ENCODE data around the gene ADGRF1.
"Not testable (repeated sequence)": the region's sequence is repeated elsewhere in the genome, so short reads cannot be mapped to it uniquely, and the experiment has no call there.

The ADGRF1 gene

DNA sequence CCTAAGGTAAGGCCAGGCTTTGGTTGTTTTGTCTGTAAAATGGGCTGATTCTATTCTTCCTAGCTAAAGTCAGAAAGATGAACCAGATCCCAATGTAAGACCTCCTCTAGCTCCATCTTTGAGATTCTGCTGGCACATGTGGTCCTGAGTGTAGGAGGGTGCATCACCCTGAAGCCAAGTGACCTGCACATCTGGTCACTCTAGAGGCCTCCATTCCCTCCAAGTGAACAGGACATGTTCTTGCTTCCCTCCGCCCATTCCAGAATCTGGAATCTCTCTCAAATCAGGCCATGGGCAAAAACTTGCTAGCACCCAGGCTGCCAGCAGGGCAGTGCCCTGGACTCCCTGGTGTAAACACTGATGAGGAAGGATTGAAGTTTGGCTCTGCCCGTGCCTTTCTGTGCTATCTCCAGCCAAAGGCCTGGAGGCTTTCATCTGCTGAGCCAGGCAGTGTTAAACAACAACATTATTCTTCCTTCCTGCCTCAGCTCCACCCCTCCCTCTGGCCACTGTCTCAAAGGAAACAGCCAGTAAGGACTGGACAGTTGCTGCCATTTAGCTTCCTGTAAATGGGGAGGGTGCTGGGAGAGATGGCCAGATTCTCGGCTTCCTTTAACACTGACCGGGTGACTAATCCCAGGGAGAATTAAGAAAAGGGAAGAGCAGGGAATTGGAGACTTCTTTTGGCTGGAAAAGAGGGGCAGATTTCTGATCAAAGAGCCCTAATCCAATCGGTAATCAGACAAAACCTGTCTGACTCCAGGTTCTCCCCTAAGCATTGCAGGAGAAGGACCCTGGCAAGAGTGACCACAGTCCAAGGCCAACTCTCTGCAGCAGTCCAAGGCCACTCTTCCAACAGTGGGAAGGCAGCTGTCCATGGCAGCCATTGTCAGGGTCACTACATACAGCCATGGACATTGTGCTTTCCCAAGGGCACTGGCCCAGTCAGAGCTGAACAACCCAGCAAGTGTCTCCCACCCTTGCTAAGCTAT, 19.5 kb upstream of the ADGRF1 start:
- FAIRE-seq = no peak

DNA sequence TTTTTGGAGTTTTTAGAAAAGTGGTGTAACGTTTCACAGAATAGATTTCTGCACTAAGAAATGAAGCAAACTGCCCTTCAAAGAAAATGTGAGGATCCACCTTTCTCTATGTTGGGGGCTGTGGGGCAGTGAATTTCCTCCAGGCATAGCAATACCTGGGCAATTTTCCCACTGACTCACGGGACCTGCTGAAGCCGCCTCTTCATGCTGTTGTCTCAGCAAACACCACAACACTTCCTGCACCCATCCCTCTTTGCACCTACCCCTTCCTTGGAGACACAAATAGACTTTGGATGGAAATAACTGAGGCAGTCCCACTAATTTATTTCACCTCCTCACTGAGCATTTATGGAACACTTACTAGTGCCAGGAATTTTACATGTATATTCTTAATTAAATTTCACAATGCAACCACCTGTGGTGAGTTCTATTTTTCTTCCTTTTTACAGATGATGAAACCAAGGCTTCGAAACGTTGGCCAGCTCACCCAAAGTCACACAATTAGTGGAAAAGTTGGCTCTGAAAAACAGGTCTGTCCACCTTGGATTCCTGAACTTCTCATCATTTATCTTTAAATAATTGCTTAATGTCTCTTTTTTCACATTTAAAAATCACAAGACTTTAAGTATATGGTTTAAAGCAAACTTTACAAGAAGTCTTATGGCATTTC, 17.2 kb upstream of the ADGRF1 start:
- FAIRE-seq = no peak

DNA sequence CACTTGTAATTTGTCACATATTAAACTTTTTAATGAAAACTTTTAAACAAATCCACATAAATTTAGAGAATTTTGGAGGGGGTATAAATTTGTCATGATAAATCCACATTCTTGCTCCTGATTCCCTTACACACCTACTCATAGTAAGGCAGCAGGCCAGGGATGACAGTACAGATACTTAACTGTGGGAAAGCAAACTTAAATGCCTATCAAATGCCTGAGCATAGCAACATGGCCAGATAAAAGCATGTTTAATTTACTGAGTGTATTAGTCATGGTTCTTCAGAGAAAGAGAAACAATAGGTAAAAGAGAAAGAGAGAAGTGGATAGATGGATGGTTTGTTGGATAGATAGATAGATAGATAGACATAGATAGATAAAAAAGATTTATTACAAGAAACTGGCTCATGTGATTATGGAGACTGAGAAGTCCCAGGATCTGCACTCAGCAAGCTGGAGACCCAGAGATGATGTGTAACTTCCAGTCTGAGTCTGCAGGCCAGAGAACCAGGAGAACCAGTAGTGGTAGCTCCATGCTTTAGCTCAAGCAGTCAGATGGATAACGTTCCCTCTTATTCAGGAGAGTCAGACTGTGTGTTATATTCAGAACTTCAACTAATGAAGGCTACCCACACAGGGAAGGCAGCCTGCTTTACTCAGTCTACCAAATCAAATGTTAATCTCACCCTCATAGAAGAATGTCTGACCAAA, 15.9 kb upstream of the ADGRF1 start:
- no peak for FAIRE-seq

- no peak for FAIRE-seq
Observed at GRCh38 chr6:47056832-47057231, 14.7 kb upstream of the ADGRF1 start.

GRCh38 chr6:47054302-47054701, 12.2 kb upstream of the ADGRF1 start:
- FAIRE-seq = not testable (repeated sequence)

GRCh38 chr6:47048638-47049037, 6.5 kb upstream of the ADGRF1 start:
- FAIRE-seq = no peak

GRCh38 chr6:47047479-47048407, 5.6 kb upstream of the ADGRF1 start:
- peak; percentile 95 for FAIRE-seq

DNA sequence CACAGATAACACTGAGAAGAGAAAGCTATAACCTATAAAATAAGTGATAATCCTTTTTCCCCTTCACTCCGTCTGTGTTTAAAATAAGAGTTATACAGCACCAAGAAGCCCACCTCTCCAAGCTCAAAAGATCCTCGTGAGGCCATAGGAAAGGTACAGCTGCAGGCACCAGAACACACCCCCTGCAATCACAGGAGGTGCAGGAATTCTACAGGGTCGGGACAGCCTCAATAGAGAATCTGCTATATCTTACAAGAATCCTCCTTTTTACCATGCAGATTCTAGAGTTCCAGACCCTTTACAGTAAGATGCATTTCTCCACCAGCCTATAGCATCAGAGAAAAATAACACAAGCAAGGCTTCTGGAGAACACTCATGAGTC, 5.0 kb upstream of the ADGRF1 start:
- FAIRE-seq = no peak

GRCh38 chr6:47044397-47044796, 2.3 kb upstream of the ADGRF1 start:
- FAIRE-seq = peak; percentile 86

GRCh38 chr6:47043286-47043685, 1.2 kb upstream of the ADGRF1 start:
- peak; percentile 56 for FAIRE-seq

GRCh38 chr6:47041741-47042140, 391 bp downstream of the ADGRF1 start:
- FAIRE-seq = no peak

GRCh38 chr6:47034926-47035325, 7.2 kb downstream of the ADGRF1 start:
- FAIRE-seq = no peak

DNA sequence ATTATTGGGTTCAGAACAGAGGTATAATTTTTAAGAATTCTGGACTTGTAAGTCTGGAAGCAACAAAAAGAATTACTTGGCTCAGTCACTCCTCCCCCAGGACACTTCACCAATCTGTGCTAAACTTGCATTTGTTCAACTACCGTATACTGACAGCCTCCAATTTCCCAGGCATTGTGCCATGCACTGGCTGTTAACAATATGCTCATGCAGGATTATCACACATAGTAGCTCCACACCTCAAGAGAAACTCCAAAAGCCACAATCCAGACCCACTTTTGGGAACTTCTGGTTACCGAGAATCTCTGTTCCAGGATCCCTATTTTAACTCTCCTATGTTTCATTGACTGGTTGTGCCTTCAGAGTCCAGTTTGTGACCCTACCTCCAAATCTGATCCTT, 7.7 kb downstream of the ADGRF1 start:
- no peak for FAIRE-seq

DNA sequence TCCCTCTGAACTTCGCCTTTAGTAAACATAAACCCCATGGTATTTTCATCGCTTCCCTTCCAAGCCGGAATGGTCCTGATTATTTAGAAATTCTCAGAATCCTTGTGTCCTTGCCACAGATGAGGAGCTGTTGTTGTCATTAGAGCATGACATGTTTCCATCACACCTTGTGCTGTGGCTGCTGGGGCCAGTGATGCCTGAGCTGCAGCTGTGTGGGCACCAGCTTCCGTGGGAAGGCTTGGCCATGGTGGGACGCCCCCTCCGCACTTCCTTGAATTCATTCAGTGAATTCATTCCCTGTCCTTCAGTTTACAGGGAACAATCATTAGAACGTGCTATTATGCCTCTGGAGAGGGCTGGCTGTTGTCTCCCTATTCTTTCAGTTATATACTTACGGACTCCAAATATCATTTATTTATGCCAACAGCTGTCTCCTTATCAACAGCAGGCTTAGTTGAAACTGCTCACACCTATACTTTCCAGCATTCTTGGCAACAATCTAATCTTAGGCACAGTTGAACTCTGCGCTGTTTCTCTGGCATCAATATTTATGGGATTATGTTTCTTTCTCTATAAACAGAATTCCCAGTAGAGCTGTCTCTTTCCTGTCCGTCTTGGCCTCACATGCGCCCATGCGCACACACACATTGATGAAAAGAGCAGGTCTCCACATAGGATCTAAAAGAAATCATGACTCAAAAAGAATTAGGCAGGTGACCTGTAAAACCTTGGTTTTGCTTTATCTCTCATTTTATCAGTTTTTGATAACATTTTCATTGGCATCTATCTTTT, 9.0 kb downstream of the ADGRF1 start:
- no peak for FAIRE-seq

DNA sequence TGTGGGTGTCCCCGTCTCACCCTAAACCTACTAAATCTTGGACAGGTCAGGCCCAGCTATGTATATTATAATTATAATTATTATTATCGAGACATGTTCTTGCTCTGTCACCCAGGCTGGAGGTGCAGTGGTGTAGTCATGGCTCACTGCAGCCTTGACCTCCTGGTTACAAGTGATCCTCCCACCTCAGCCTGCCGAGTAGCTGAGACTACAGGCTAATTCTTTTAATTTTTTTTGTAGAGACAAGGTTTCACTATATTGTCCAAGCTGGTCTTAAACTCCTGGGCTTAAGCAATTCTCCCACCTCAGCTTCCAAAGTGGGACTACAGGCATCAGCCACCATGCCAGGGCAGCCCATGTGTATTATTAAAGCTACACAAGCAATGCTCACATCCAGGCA, 10.5 kb downstream of the ADGRF1 start:
- no peak for FAIRE-seq

- no peak for FAIRE-seq
Observed at GRCh38 chr6:47029865-47030561, 12.1 kb downstream of the ADGRF1 start.

- FAIRE-seq = no peak
Observed at GRCh38 chr6:47028835-47029360, 13.2 kb downstream of the ADGRF1 start.

DNA sequence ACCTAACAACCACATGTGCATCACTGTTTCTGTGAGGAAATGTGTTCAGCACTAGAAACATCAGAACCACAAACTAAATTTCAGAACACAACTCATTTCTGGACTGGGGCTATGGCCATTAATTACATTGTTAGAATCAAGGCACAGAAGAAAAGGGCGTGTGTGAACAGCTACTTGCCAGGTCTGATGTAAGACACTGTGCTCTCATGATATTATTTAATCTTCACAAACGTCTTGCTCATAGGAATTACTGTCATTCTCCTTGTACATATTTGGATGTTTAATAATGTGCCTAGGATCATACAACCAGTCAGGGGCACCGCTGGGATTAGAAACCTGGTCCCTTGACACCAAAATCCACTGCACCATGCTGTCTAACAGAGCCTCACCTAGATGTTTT, 14.8 kb downstream of the ADGRF1 start:
- FAIRE-seq = no peak

GRCh38 chr6:47026679-47027078, 15.5 kb downstream of the ADGRF1 start:
- FAIRE-seq = no peak

DNA sequence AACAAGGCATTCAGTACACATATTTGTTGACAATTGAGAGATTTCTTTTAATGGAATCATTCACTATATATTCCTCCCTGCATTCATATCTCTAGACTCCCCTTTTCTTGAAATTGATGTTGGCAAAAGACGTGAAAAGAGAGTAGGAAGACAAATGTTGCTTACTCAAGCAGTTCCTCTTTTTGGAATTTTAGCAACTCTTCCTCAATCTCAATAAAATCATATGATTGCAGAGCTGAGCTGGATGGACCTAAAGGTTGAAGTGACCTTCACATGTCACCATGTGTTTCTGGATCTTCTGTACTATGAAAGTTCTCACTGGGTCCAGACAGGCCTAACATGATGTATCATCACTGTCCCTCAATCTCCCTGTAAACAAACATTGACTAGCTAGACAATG, 18.6 kb downstream of the ADGRF1 start:
- no peak for FAIRE-seq

GRCh38 chr6:47022191-47022590, 19.9 kb downstream of the ADGRF1 start:
- FAIRE-seq = no peak
